Ovary (tissue), 3 donors: ENCODE results near the gene GRK4.

Experiments
- EP300 ChIP-seq: sonication (generic); formaldehyde crosslinking; IDR thresholded peaks from one replicate; pipeline ENCODE4 v1.6.1; 2017; ENCODE audit warnings: antibody characterized with exemption
- POLR2A ChIP-seq: fragments of 450-650 bp; IDR thresholded peaks from one replicate; pipeline ENCODE4 v1.6.1; 2017; ENCODE audit warnings: antibody characterized with exemption, mild to moderate bottlenecking, moderate library complexity
- TF ChIP-seq, protein P1 (sequence below), 3 donors: fragments of 450-650 bp in 2 of 3; fragments of 200-600 bp in 1 of 3; IDR thresholded peaks; one replicate each; pipeline versions ENCODE4 v1.5.1 to v1.8.0; 2016 to 2022; ENCODE audit warnings: antibody characterized with exemption in 3 of 3, mild to moderate bottlenecking in 1 of 3
- donor health status: DM: no; HTN: no; CAD: no.

DNA sequence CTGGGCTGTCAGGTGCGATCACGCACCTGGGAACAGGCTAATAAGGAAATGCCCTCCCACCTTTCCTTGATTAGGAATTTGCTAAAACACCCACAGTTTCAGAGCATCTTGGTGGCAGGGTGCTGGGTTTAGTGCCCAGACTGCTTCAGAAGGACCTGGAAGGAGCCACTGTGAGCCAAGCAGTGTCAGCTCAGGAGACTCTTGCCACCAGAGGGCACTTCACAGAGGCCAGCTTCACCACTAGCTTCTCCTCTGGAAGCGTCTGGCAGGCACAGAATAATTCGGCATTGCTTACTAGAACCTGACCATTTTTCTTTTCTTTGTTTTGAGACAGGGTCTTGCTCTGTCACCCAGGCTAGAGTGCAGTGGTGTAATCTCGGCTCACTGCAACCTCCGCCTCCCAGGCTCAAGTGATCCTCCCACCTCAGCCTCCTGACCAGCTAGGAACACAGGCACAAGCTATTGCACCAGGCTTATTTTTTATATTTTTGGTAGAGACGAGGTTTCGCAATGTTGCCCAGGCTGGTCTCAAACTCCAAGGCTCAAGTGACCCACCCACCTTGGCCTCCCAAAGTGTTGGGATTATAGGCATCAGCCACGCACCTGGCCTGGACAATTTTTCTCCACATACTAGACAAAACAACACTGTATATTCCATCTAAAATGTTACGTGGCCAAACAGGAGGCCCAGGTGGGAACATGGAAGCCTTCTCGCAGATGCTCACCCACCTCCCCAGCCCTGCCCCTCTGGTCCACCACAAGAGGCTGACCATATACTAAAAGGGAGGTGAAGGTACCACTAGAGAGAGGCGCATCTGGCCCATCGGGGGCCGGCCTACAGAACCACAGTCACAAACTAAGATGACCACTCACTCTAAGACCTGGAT is 14.2 kb upstream of the GRK4 start:
- TF ChIP-seq, protein P1, sequence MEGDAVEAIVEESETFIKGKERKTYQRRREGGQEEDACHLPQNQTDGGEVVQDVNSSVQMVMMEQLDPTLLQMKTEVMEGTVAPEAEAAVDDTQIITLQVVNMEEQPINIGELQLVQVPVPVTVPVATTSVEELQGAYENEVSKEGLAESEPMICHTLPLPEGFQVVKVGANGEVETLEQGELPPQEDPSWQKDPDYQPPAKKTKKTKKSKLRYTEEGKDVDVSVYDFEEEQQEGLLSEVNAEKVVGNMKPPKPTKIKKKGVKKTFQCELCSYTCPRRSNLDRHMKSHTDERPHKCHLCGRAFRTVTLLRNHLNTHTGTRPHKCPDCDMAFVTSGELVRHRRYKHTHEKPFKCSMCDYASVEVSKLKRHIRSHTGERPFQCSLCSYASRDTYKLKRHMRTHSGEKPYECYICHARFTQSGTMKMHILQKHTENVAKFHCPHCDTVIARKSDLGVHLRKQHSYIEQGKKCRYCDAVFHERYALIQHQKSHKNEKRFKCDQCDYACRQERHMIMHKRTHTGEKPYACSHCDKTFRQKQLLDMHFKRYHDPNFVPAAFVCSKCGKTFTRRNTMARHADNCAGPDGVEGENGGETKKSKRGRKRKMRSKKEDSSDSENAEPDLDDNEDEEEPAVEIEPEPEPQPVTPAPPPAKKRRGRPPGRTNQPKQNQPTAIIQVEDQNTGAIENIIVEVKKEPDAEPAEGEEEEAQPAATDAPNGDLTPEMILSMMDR (IDR thresholded peaks at IDR 0.05) = no peak
- TF ChIP-seq POLR2A (no peak), EP300 (no peak)
